T-cell (primary cell): ENCODE measurements around the gene TNFSF9. TPM values are rescaled to one million over a fixed set of nuclear protein-coding genes. Genes with fewer than 3 reads are reported as not detected.
"Not testable (repeated sequence)": the region's sequence is repeated elsewhere in the genome, so short reads cannot be mapped to it uniquely, and the experiment has no call there.

Experiments
- ATAC-seq, 4 experiments: fragments of 200-7000 bp in 3 of 4; fragments of 150-1000 bp in 1 of 4; cut with Tn5 transposase; replicated peaks in 1 of 4; 1 replicate in 3 of 4; 2 replicates in 1 of 4; pipeline ENCODE4 v1.10.0; 2021; ENCODE audit warnings: moderate library complexity in 3 of 4, mild to moderate bottlenecking in 2 of 4, moderate number of reproducible peaks in 1 of 4
- CTCF ChIA-PET, 2 donors: fragments of 300-600 bp; sonication (Branson Sonifier 250); formaldehyde crosslinking; loops; one replicate each; lab custom pipeline; 2022; ENCODE audit warnings: antibody characterized with exemption in 2 of 2; lab: Charles Lee
- POLR2A ChIA-PET, 2 donors: fragments of 300-600 bp; sonication (Branson Sonifier 250); formaldehyde crosslinking; loops; one replicate each; lab custom pipeline; 2022; ENCODE audit warnings: antibody characterized with exemption in 2 of 2; lab: Charles Lee
- DNase-seq, 35 experiments: peaks; one replicate each; pipeline versions ENCODE4 v3.0.0 to v3.0.0-alpha.2; 2013 to 2023
- H3K27ac ChIP-seq: one replicate; pipeline ENCODE4 v1.5.1; 2013; ENCODE audit warnings: low read length
- H3K27me3 ChIP-seq, 2 experiments: replicated peaks in 1 of 2; 1 replicate in 1 of 2; 2 replicates in 1 of 2; pipeline versions ENCODE4 v1.6.1 to v1.7.0; 2013; ENCODE audit warnings: low read length in 1 of 2, mixed read lengths in 1 of 2; ENCODE audit not compliant: control insufficient read depth in 2 of 2, insufficient read depth in 2 of 2; ENCODE audit errors: extremely low read depth in 1 of 2
- H3K36me3 ChIP-seq, 2 donors: 1 replicate in 1 of 2; 2 replicates in 1 of 2; pipeline versions ENCODE4 v1.6.1 to v1.7.0; 2013; ENCODE audit warnings: low read length in 1 of 2; ENCODE audit not compliant: control insufficient read depth in 2 of 2, insufficient read depth in 1 of 2; ENCODE audit errors: extremely low read depth in 1 of 2
- H3K4me1 ChIP-seq, 2 experiments: 1 replicate in 1 of 2; 2 replicates in 1 of 2; pipeline versions ENCODE4 v1.6.1 to v1.7.0; 2013; ENCODE audit warnings: low read length in 2 of 2, mixed read lengths in 1 of 2; ENCODE audit not compliant: insufficient read depth in 2 of 2, control insufficient read depth in 1 of 2; ENCODE audit errors: extremely low read depth in 1 of 2
- H3K4me3 ChIP-seq, 2 donors: 1 replicate in 1 of 2; 2 replicates in 1 of 2; pipeline versions ENCODE4 v1.5.1 to v1.7.0; 2013; ENCODE audit warnings: mild to moderate bottlenecking in 2 of 2, low read length in 1 of 2, moderate library complexity in 1 of 2; ENCODE audit not compliant: control insufficient read depth in 1 of 2; ENCODE audit errors: extremely low read depth in 1 of 2
- H3K9me3 ChIP-seq: 2 replicates; pipeline ENCODE4 v1.7.0; 2013
- H3K27ac Mint-ChIP-seq, 2 donors: one replicate each; pipeline ENCODE4 v1.8.0; 2020 to 2021; ENCODE audit warnings: mild to moderate bottlenecking in 2 of 2, mixed read lengths in 2 of 2
- H3K27me3 Mint-ChIP-seq, 2 donors: one replicate each; pipeline ENCODE4 v1.8.0; 2021 to 2022; ENCODE audit warnings: mixed read lengths in 2 of 2
- H3K36me3 Mint-ChIP-seq: one replicate; pipeline ENCODE4 v1.8.0; 2021; ENCODE audit warnings: mixed read lengths
- H3K4me1 Mint-ChIP-seq, 3 donors: one replicate each; pipeline ENCODE4 v1.8.0; 2020 to 2022; ENCODE audit warnings: mixed read lengths in 3 of 3, mild to moderate bottlenecking in 1 of 3
- H3K4me3 Mint-ChIP-seq, 3 donors: one replicate each; pipeline ENCODE4 v1.8.0; 2020 to 2022; ENCODE audit warnings: mild to moderate bottlenecking in 3 of 3, mixed read lengths in 3 of 3, moderate library complexity in 3 of 3
- H3K9me3 Mint-ChIP-seq, 3 donors: one replicate each; pipeline ENCODE4 v1.8.0; 2020 to 2022; ENCODE audit warnings: mixed read lengths in 3 of 3
- WGBS: methylation state at CpG from one replicate; pipeline ENCODE4 v1.1.5; 2013; ENCODE audit warnings: missing lambda C conversion rate; ENCODE audit not compliant: insufficient coverage; 5-methylcytosine and 5-hydroxymethylcytosine counted together
- total RNA-seq, 35 experiments: library from RNA in 6 of 35; stranded (reverse) in 6 of 35; fragments of 120-200 nt in 1 of 35; gene quantifications; one replicate each; pipeline versions ENCODE4 v1.2.1 to v1.2.4 and lab custom pipeline; 2013 to 2026

TNFSF9 gene
- total RNA-seq, 5 donors from 2014 or later (not counting 1 experiment from before 2014, with no cell fraction given), result 1.3 to 6.0 (median 1.6) TPM

DNA sequence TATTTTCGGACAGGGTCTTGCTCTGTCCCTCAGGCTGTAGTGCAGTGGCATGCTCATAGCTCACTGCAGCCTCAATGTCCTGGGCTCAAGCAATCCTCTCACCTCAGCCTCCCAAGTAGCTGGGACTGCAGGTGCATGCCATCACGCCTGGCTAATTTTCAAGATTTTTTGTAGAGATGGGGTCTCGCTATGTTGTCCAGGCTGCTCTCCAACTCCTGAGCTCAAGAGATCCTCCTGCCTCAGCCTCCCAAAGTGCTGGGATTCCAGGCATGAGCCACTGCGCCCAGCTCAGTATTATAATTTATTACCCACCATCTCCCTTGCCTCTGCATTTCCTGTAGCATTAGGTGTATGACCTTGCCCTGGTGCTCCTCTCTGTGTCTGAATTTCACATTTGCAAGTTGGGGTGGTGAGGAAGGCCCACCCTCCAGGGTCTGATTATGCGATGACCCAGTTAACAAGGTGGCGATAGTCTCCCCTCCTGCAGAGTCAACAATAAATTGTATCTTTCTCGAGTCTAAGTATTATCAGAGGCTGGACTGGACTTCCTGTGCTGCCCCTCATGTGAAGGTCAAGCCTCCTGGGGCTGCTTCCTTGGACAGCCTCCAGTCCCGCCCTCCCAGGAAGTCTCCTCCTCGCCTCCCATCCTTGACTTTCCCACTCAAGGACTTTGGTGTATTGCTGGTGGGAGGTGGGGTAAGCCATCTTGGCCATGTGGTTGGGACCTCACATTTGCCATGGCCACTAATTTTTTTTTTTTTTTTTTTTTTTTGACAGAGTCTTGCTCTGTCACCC is 27.2 kb upstream of the TNFSF9 start:
- Histone ChIP-seq H3K36me3 (peaks cover 0 to 2% of the 10 kb centered on the region in 2 donors), H3K4me1 (peaks cover 2 to 24% of the 10 kb centered on the region in 2 experiments), H3K9me3 (no peaks in the 10 kb centered on the region), H3K4me3 (no peak overlapping the region), H3K27me3 (peaks cover 0 to 37% of the 10 kb centered on the region in 2 experiments), H3K27ac (no peak overlapping the region)
- CTCF ChIA-PET, result interaction anchor here (0.5 to 1.4 kb wide), 3 partner anchors 9 to 412 kb away, joined by 3 to 8 read pairs (median 6); partner anchors contain the start of gene DENND1C (in 1 of the 2)
- peak overlapping the region in 2 of 3 donors; percentile 67 to 87 for H3K4me3 Mint-ChIP-seq
- H3K27me3 Mint-ChIP-seq, result peaks cover 4 to 12% of the 10 kb centered on the region in 2 donors
- 90% methylated on average over 5 of the region's 9 CpGs for WGBS
- H3K4me1 Mint-ChIP-seq, result peaks cover 6 to 22% (median 20%) of the 10 kb centered on the region in 3 donors
- ATAC-seq (no peak), DNase-seq (no peak)
- no peaks in the 10 kb centered on the region for H3K9me3 Mint-ChIP-seq
- POLR2A ChIA-PET, result no interaction called here
- H3K36me3 Mint-ChIP-seq, result no peaks in the 10 kb centered on the region
- H3K27ac Mint-ChIP-seq, result peak overlapping the region in 1 of 2 donors; percentile 4

DNA sequence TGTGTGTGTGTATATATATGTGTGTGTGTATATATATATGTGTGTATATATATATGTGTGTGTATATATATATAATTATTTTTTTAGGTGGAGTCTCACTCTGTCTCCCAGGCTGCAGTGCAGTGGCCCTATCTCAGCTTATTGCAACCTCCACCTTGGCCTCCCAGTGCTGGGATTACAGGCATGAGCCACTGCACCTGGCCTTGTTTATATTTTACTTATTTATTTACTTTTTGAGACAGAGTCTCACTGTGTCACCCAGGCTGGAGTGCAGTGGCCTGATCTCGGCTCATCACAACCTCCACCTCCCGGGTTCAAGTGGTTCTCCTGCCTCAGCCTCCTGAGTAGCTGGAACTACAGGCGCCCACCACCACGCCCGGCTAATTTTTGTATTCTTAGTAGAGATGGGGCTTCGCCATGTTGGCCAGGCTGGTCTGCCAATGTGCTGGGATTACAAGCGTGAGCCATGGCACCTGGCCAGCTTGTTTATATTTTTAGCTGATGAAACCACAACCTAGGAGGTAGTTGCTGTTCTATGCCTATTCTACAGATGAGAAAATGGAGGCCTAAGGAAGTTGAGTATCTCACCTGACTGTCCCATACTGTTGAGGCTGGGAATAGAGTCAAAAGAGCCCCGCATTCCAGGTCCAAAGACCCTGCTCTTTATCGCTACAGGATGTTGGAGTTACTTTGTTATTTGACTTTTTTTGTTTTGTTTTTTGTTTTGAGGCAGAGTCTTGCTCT is 22.6 kb upstream of the TNFSF9 start:
- H3K4me3 ChIP-seq, H3K27ac ChIP-seq, H3K4me1 ChIP-seq, POLR2A ChIA-PET, CTCF ChIA-PET, H3K27ac Mint-ChIP-seq, H3K9me3 ChIP-seq, H3K4me3 Mint-ChIP-seq, DNase-seq, H3K27me3 Mint-ChIP-seq, H3K36me3 ChIP-seq, H3K36me3 Mint-ChIP-seq, H3K9me3 Mint-ChIP-seq, ATAC-seq: not testable (repeated sequence)
- peaks cover 0 to 13% (median 5%) of the 10 kb centered on the region in 3 donors for H3K4me1 Mint-ChIP-seq
- peaks cover 0 to 12% of the 10 kb centered on the region in 2 experiments for H3K27me3 ChIP-seq
- 86% methylated on average over 2 of the region's 9 CpGs for WGBS

DNA sequence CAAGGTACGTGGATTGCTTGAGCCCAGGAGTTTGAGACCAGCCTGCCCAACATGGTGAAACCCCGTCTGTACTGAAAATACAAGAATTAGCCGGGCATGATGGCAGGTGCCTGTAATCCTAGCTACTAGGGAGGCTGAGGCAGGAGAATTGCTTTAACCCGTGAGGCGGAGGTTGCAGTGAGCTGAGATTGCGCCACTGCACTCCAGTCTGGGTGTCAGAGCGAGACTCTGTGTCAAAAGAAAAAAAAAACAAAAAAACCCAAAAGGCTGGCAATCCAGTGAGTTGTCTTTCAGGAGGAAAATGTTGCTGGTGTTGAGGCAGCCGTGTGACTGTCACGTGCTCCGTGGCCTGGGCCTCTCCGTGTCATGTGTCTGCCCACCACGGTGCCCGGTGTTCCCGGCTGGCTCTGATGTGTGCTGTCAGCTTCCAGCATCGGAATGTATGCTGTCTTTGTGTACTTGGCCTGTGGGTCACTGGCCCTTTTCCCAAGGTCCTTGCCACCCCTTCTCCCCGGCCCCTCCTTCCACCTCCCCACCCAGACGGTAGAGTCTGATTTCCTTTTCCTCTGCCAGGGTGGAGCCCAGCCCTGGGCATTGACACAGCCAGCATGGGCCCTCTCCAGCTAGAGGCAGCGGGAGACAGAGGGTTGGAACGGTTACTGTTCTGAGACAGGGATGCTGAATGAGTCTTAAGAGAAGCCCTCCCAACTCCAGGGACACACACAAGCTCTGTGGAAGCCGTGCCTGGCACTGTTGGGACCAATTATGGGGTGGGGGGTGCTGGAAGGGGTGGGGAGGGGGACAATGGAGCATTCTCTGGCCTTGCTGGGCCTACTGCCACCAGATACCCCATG is 21.5 kb upstream of the TNFSF9 start:
- no peak overlapping the region for H3K4me3 ChIP-seq
- peaks cover 0 to 10% (median 5%) of the 10 kb centered on the region in 3 donors for H3K4me1 Mint-ChIP-seq
- H3K9me3 Mint-ChIP-seq, result no peaks in the 10 kb centered on the region
- no peak for DNase-seq
- no peak overlapping the region for H3K27ac Mint-ChIP-seq
- no peaks in the 10 kb centered on the region for H3K36me3 ChIP-seq
- no peak for ATAC-seq
- H3K4me1 ChIP-seq, result peaks cover 0 to 6% of the 10 kb centered on the region in 2 experiments
- 85% methylated on average over 11 of the region's 20 CpGs for WGBS
- no peaks in the 10 kb centered on the region for H3K9me3 ChIP-seq
- H3K4me3 Mint-ChIP-seq, result no peak overlapping the region
- no peaks in the 10 kb centered on the region for H3K27me3 Mint-ChIP-seq
- H3K36me3 Mint-ChIP-seq, result no peaks in the 10 kb centered on the region
- CTCF ChIA-PET, result interaction anchor here in 1 of 2 donors (0.6 kb wide), 1 partner anchor 781 kb away, joined by 4 read pairs; no protein-coding TSS in a partner anchor
- POLR2A ChIA-PET, result no interaction called here
- H3K27me3 ChIP-seq, result peaks cover 0 to 3% of the 10 kb centered on the region in 2 experiments
- H3K27ac ChIP-seq, result no peak overlapping the region

DNA sequence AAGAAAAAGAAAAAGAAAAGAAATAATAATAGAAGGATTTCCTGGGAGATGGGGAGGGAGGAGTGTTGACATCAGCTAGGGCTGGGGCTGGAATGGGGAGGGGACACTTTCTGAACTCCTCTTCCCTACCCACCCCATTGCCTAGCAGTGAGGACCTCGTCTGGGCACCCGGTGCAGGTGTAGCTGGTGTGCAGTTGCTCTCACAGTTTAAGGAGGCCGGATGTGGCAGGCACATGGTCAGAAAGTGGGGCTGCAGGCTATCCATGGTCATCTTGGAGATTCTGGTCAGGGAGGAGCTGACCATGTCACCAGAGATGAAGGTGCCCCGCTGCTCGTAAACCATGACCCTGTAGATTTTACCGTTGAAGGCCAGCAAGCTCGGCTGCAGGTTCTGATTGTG is 20.2 kb upstream of the TNFSF9 start:
- H3K9me3 ChIP-seq, result no peaks in the 10 kb centered on the region
- Mint-ChIP-seq H3K27ac (no peak overlapping the region), H3K4me1 (peaks cover 1 to 5% (median 5%) of the 10 kb centered on the region in 3 donors), H3K36me3 (no peaks in the 10 kb centered on the region), H3K4me3 (no peak overlapping the region), H3K9me3 (no peaks in the 10 kb centered on the region), H3K27me3 (no peaks in the 10 kb centered on the region)
- H3K27me3 ChIP-seq, result no peaks in the 10 kb centered on the region
- no peak overlapping the region for H3K27ac ChIP-seq
- H3K4me3 ChIP-seq, result no peak overlapping the region
- DNase-seq (no peak), ATAC-seq (no peak)
- CTCF ChIA-PET, result no interaction called here
- 92% methylated on average over 5 of the region's 7 CpGs for WGBS
- no peaks in the 10 kb centered on the region for H3K4me1 ChIP-seq
- no peaks in the 10 kb centered on the region for H3K36me3 ChIP-seq
- POLR2A ChIA-PET, result no interaction called here

DNA sequence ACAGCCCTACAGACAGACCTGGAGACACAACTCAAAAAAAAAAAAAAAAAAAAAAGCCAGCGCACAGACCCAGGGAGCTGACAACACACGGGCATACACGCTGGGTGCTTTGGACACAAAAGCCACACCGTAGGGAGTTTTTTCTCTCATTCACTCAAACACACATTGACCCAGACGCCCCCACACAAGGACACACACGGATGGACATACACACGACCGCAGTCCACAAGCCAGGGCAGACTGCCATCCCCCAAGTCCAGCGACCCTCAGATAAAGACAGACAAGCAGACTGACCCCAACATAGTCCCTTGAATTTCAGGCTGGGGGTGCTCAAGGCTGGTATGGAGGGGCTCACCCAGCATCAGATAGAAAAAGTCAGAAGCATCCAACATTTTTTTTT is 16.7 kb upstream of the TNFSF9 start:
- peaks cover 13 to 31% of the 10 kb centered on the region in 2 experiments for H3K4me1 ChIP-seq
- no peak overlapping the region for H3K27ac ChIP-seq
- Mint-ChIP-seq H3K36me3 (no peaks in the 10 kb centered on the region), H3K27ac (peak overlapping the region in 1 of 2 donors; percentile 28), H3K4me1 (peaks cover 23 to 35% (median 29%) of the 10 kb centered on the region in 3 donors), H3K4me3 (peak overlapping the region in 2 of 3 donors; percentile 1 to 45), H3K27me3 (no peaks in the 10 kb centered on the region), H3K9me3 (no peaks in the 10 kb centered on the region)
- H3K36me3 ChIP-seq, result no peaks in the 10 kb centered on the region
- ATAC-seq (no peak), DNase-seq (no peak)
- 61% methylated on average over 3 of the region's 9 CpGs for WGBS
- ChIA-PET CTCF (interaction anchor here in 1 of 2 donors (0.6 kb wide), 2 partner anchors 61 to 326 kb away, joined by 4 to 6 read pairs; no protein-coding TSS in a partner anchor), POLR2A (interaction anchor here (0.6 kb wide), 2 partner anchors 139 to 227 kb away, joined by 5 to 8 read pairs; no protein-coding TSS in a partner anchor)
- H3K27me3 ChIP-seq, result no peaks in the 10 kb centered on the region
- no peaks in the 10 kb centered on the region for H3K9me3 ChIP-seq
- no peak overlapping the region for H3K4me3 ChIP-seq
